NCI-H2227 (cell line): ENCODE measurements around the gene RNF10.
"Not testable (repeated sequence)": the region's sequence is repeated elsewhere in the genome, so short reads cannot be mapped to it uniquely, and the experiment has no call there.

Experiments
- DNase-seq: peaks from one replicate; lab custom pipeline; 2025; ENCODE audit not compliant: unreplicated experiment; lab: John Stamatoyannopoulos, UW

Gene RNF10

DNA sequence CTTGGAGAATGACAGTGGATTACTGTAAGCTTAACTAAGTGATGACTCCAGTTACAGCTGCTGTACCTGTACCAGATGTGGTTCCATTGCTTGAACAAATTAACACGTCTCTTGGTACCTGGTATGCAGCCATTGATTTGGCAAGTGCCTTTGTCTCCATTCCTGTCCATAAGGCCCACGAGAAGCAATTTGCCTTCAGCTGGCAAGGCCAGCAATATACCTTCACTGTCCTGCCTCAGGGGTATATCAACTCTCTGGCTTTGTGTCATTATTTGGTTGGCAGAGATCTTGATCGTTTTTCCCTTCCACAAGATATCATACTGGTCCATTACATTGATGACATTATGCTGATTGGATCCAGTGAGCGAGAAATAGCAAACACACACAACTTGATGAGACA, 76.4 kb downstream of the RNF10 start:
- no peak for DNase-seq

DNA sequence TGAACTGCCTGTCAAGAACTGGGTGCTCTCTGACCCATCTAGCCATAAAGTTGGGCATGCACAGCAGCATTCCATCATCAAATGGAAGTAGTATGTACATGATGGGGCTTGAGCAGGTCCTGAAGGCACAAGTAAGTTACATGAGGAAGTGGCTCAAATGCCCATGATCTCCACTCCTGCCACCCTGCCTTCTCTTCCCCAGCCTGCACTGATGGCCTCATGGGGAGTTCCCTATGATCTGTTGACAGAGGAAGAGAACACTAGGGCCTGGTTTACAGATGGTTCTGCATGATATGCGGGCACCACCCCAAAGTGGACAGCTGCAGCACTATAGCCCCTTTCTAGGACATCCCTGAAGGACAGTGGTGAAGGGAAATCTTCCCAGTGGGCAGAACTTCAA, 77.4 kb downstream of the RNF10 start:
- DNase-seq: not testable (repeated sequence)

DNA sequence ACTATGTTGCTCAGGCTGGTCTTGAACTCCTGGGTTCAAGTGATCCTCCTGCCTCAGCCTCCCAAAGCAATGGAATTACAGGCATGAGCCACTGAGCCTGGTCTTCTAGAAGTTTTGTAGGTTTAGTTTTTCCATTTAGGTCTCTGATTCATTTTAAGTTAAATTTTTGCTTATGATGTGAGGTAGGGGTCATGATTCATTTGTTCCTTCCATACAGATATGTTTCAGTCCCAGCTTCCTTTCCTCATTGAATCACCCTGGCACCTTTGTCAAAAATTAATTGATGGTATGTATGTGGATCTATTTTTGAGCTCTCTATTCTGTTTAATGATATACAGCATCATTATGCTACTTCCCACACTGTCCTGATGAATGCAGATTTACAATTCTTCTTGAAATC, 80.7 kb downstream of the RNF10 start:
- DNase-seq: no peak

DNA sequence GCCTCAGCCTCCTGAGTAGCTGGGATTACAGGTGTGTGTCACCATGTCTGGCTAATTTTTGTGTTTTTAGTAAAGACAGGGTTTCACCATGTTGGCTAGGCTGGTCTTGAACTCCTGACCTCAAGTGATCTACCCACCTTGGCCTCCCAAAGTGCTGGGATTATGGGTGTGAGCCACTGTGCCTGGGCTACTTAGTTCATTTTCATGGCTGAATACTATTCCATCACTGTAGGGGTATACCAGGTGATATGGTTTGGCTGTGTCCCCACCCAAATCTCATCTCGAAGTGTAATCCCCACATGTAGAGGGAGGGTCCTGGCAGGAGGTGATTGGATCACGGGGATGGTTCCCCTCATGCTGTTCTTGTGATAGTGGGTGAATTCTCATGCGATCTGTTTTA, 83.0 kb downstream of the RNF10 start:
- not testable (repeated sequence) for DNase-seq

DNA sequence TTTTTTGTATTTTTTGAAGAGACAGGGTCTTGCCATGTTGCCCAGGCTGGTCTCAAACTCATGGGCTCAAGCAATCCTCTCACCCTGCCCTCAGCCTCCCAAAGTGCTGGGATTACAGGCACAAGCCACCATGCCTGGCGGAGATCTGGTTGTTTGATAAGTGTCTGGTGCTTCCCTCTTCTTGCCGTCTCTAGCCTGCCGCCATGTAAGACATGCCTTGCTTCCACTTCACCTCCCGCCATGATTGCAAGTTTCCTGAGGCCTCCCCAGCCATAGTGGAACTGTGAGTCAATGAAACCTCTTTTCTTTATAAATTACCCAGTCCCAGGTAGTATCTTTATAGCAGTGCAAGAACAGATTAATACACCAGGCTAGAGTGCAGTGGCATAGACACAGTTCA, 83.6 kb downstream of the RNF10 start:
- DNase-seq: not testable (repeated sequence)

DNA sequence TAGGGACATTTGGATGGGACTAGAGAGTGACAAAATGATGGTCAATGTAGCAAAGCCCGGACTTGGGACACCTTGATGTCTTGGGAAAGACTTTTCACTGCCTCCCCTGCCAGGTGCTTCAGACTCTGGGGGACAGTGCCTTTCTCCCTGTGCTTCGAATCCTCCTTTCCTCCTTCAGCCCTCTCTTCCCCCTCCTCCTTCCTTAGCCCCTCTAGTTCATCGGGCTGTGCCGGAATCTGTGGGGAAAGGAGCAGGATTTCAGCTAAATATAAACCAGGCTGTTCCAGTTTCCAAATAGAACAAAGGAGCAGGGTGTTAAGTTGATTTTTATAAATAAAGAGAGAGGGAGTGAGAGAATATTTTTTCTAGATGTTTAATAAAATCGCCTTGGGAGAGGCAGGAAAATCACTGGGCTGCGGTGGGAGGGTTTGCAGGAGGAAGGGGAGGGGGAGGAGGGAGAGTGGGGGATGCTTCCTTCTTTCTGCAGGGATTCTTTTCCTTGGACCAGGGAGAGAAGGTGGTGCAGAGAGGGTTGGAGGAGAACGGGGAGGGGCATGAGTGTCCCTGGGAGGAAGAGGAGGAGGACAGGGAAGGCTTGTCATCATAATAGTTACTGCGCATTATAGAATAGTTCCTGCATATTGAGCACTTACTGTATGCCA, 84.9 kb downstream of the RNF10 start:
- DNase-seq: no peak

DNA sequence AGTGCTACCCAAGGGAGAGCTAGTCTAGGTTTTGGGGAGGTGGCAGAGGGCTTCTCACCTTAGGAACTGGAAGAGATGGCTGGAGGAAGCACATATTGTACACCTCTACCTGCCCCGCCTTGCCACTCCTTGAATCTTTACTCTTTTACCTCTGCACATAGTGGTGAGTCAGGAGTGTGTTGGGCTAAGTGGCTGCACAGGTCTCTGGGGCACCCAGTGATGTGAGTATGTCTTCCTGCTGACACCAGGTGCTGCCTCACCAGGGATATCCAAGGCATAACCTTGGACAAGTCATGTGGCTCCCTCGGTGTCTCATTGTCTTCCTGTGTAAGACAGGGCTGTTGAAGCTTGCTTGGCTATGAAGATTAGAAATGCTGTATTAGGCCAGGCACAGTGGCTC, 86.5 kb downstream of the RNF10 start:
- DNase-seq: no peak

DNA sequence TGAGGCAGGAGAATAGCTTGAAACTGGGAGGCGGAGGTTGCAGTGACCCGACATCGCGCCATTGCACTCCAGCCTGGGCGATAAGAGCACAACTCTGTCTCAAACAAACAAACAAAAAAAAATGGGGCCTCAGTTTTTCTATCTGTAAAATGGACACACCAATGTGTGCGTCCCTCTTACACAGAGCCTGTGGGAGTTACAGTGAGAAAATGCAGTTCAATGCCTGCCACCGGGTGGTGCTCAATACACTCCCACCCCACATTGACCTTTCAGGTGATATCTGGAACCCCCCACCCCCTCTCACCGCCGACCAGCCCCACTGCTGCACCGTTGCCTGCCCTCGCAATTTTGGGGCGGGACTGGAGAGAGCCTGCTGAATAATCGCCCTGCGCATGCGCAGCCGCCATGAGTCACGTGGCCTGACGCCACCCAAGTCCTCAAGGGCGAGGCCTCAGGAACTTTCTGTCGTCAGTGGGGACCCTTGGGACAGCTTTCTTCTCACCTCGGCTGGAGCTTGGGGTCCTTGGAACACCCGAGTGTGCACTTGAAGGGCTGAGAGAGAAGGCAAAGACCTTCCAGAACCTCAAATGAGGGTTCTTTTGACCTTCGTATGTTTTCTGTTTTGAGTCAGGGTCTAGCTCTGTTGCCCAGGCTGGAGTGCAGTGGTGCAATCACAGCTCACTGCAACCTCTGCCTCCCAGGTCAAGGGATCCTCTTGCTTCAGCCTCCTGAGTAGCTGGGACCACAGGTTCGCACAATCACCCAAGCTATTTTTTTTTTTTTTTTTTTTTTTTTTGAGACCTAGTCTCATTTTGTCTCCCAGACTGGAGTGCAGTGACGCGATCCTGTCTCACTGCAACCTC, 91.6 kb downstream of the RNF10 start:
- no peak for DNase-seq
